Ovary (tissue), 3 donors: ENCODE measurements around the gene TIFAB.

Experiments used
- POLR2A ChIP-seq: fragments of 450-650 bp; IDR thresholded peaks from one replicate; pipeline ENCODE4 v1.6.1; 2017; ENCODE audit warnings: antibody characterized with exemption, mild to moderate bottlenecking, moderate library complexity
- TF ChIP-seq, protein P1 (sequence below), 3 donors: fragments of 450-650 bp in 2 of 3; fragments of 200-600 bp in 1 of 3; IDR thresholded peaks; one replicate each; pipeline versions ENCODE4 v1.5.1 to v1.8.0; 2016 to 2022; ENCODE audit warnings: antibody characterized with exemption in 3 of 3, mild to moderate bottlenecking in 1 of 3
- donor health status: DM: no; HTN: no; CAD: no.

DNA sequence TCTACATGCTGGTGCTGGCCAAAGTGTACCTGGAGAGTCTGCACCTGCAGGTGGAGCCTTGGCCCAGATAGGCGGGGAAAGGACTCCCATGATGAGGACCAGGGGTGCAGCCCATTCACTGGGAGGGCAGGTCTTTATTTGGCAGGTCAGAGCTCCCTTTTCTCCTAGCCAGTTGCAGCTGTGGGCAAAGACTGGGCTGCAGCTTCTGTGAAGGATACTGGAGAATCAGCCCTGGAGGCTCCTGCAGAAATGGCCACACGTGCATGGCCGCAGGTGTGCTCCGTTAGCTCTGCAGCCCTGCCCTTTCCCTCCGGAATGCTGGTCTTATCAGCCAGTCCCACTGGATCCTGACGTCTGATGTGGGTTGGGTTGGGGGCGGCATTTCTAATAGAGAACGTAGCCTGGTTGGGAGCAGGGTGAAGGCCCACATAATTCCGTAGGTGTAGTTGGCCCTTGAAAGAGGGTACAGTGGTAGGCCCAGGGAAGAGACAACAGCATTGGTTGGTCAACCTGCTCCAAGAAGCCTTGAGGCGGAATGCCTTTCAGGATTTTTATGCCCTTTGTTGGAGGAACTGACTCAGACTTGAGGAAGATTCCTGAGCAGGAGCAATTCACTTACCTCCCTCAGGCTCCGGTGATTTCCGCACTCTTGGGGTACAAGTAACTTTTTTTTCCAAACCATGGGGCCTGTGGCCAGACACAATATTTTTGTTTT lies 22.0 kb upstream of the TIFAB start:
- TF ChIP-seq, protein P1, sequence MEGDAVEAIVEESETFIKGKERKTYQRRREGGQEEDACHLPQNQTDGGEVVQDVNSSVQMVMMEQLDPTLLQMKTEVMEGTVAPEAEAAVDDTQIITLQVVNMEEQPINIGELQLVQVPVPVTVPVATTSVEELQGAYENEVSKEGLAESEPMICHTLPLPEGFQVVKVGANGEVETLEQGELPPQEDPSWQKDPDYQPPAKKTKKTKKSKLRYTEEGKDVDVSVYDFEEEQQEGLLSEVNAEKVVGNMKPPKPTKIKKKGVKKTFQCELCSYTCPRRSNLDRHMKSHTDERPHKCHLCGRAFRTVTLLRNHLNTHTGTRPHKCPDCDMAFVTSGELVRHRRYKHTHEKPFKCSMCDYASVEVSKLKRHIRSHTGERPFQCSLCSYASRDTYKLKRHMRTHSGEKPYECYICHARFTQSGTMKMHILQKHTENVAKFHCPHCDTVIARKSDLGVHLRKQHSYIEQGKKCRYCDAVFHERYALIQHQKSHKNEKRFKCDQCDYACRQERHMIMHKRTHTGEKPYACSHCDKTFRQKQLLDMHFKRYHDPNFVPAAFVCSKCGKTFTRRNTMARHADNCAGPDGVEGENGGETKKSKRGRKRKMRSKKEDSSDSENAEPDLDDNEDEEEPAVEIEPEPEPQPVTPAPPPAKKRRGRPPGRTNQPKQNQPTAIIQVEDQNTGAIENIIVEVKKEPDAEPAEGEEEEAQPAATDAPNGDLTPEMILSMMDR (IDR thresholded peaks at IDR 0.05) = no peak
- TF ChIP-seq POLR2A = no peak
